Measurements from ENCODE around the gene MYG1. TPM values are rescaled to one million over a fixed set of nuclear protein-coding genes. Genes with fewer than 3 reads are reported as not detected.

MYG1 gene
- total RNA-seq, 1 experiment from 2014 or later: 91.8 TPM

GRCh38 chr12:53259891-53260290 lies 39.6 kb upstream of the MYG1 start:
- no peak overlapping the region for H2BK12ac ChIP-seq (ENCODE audit: insufficient read length, low read depth, low read length)
- H3K56ac ChIP-seq (ENCODE audit: insufficient read length, low read depth, low read length): no peak overlapping the region
- H3K9ac ChIP-seq (ENCODE audit: extremely low read depth, insufficient read length, low read length): no peak overlapping the region
- no peak overlapping the region for H3K18ac ChIP-seq (ENCODE audit: insufficient read length, low read depth, low read length)
- no peak overlapping the region for H2BK15ac ChIP-seq (ENCODE audit: low read depth, low read length)
- H2BK5ac ChIP-seq (ENCODE audit: insufficient read length, low read length): no peak overlapping the region
- TF ChIP-seq CTCF (conservative IDR thresholded peaks at IDR 0.05): no peak
- H3K9me3 ChIP-seq (ENCODE audit: control insufficient read depth, low read depth, low read length): no peaks in the 10 kb centered on the region
- Mint-ChIP-seq H3K4me1 (no peaks in the 10 kb centered on the region), H3K36me3 (ENCODE audit: insufficient read depth in 1 of 3, low read depth in 3 of 3) (no peaks in the 10 kb centered on the region), H3K27me3 (ENCODE audit: low read depth) (no peaks in the 10 kb centered on the region; the same call in 1 of the 2 replicates), H3K27ac (no peak overlapping the region), H3K4me3 (no peak overlapping the region), H3K9me3 (no peaks in the 10 kb centered on the region)
- no peaks in the 10 kb centered on the region for H3K23me2 ChIP-seq (ENCODE audit: insufficient read length, low read depth, low read length, poor library complexity, severe bottlenecking)
- no peaks in the 10 kb centered on the region for H3K79me2 ChIP-seq (ENCODE audit: insufficient read depth, low read length)
- no peaks in the 10 kb centered on the region for H3K4me1 ChIP-seq (ENCODE audit: insufficient read depth, low read length)
- H2BK20ac ChIP-seq (ENCODE audit: low read depth, low read length, poor library complexity, severe bottlenecking): no peak overlapping the region
- H3K23ac ChIP-seq (ENCODE audit: insufficient read length, low read depth, low read length): no peak overlapping the region
- no peak overlapping the region for H3K14ac ChIP-seq (ENCODE audit: insufficient read depth, low read length)
- no peak overlapping the region for H2BK120ac ChIP-seq (ENCODE audit: low read depth, low read length, poor library complexity, severe bottlenecking)
- H4K20me1 ChIP-seq (ENCODE audit: control insufficient read depth, insufficient read depth, insufficient read length): no peaks in the 10 kb centered on the region
- no peak overlapping the region for H2AFZ ChIP-seq (ENCODE audit: low read length)
- H2AK5ac ChIP-seq (ENCODE audit: insufficient read length, low read length): no peak overlapping the region
- no peak overlapping the region for H3K4ac ChIP-seq (ENCODE audit: low read depth, low read length)
- DNase-seq: no peak
- H4K8ac ChIP-seq (replicated peaks; ENCODE audit: insufficient read length, low read depth, low read length): no peak overlapping the region
- no peaks in the 10 kb centered on the region for H3K27me3 ChIP-seq (ENCODE audit: insufficient read depth, low read length)
- no peak overlapping the region for H4K91ac ChIP-seq (ENCODE audit: insufficient read length, low read depth, low read length)
- no peak overlapping the region for H4K5ac ChIP-seq (ENCODE audit: insufficient read length, low read depth, low read length)
- H3K4me2 ChIP-seq (ENCODE audit: insufficient read depth, insufficient read length, low read length): no peak overlapping the region
- H3K27ac ChIP-seq (ENCODE audit: insufficient read length, low read depth, low read length): no peak overlapping the region
- no peak overlapping the region for H3T11ph ChIP-seq (ENCODE audit: low read length)
- no peaks in the 10 kb centered on the region for H3K79me1 ChIP-seq (ENCODE audit: insufficient read depth, low read depth, low read length, poor library complexity, severe bottlenecking)
- no CpG with 5 or more reads among the region's 6 CpGs for WGBS (ENCODE audit: extremely low coverage, insufficient read length, low lambda C conversion rate)

Measured in H9 (cell line).